Upper lobe of left lung (tissue), 6 donors: Measurements from ENCODE around the gene TPH2. TPM values are rescaled to one million over a fixed set of nuclear protein-coding genes. Genes with fewer than 3 reads are reported as not detected.

Source experiments
- ATAC-seq, 2 donors: fragments of 200-7000 bp; cut with Tn5 transposase; one replicate each; pipeline ENCODE4 v1.9.1; 2022; ENCODE audit warnings: mild to moderate bottlenecking in 2 of 2, moderate library complexity in 2 of 2; ENCODE audit not compliant: low FRiP score in 2 of 2
- DNase-seq, 2 donors: peaks; one replicate each; pipeline ENCODE4 v3.0.0-alpha.2; 2019 to 2020
- H3K27ac ChIP-seq, 4 donors: fragments of 200-600 bp; sonication (generic); one replicate each; pipeline ENCODE4 v1.5.1; 2016 to 2019
- H3K27me3 ChIP-seq, 4 donors: fragments of 200-600 bp; sonication (generic); one replicate each; pipeline ENCODE4 v1.5.1; 2017 to 2019
- H3K36me3 ChIP-seq, 4 donors: fragments of 200-600 bp; sonication (generic); one replicate each; pipeline ENCODE4 v1.5.1; 2016 to 2019
- H3K4me1 ChIP-seq, 4 donors: fragments of 200-600 bp; sonication (generic); one replicate each; pipeline ENCODE4 v1.5.1; 2018 to 2019
- H3K4me3 ChIP-seq, 4 donors: fragments of 200-600 bp; sonication (generic); one replicate each; pipeline ENCODE4 v1.5.1; 2017 to 2019; ENCODE audit warnings: mild to moderate bottlenecking in 2 of 4, moderate library complexity in 1 of 4
- H3K9me3 ChIP-seq, 4 donors: fragments of 200-600 bp; sonication (generic); one replicate each; pipeline ENCODE4 v1.5.1; 2018 to 2019
- EP300 ChIP-seq, 4 donors: sonication (generic); formaldehyde crosslinking; IDR thresholded peaks; one replicate each; pipeline ENCODE4 v1.5.1; 2017; ENCODE audit warnings: antibody characterized with exemption in 4 of 4, control low read depth in 2 of 4
- POLR2A ChIP-seq, 4 donors: fragments of 450-650 bp; IDR thresholded peaks; one replicate each; pipeline ENCODE4 v1.5.1; 2016 to 2017; ENCODE audit warnings: antibody characterized with exemption in 4 of 4, mild to moderate bottlenecking in 2 of 4
- POLR2AphosphoS5 ChIP-seq, 2 donors: sonication (generic); formaldehyde crosslinking; IDR thresholded peaks; one replicate each; pipeline ENCODE4 v1.5.1; 2017; ENCODE audit warnings: antibody characterized with exemption in 2 of 2
- WGBS, 2 donors: methylation state at CpG; one replicate each; pipeline ENCODE4 v1.1.5; 2017 to 2018; 5-methylcytosine and 5-hydroxymethylcytosine counted together
- total RNA-seq, 6 donors: library from RNA; depleted of rRNA in 4 of 6; stranded (reverse); fragments of >200 nt in 4 of 6; gene quantifications; one replicate each; pipeline versions ENCODE4 v1.1.0 to v1.2.1, GENCODE V29; 2016 to 2021
- TF ChIP-seq, protein P1 (sequence below), 6 experiments: fragments of 450-650 bp in 4 of 6; fragments of 200-600 bp in 2 of 6; sonication (generic) in 2 of 6; IDR thresholded peaks; one replicate each; pipeline ENCODE4 v1.5.1; 2016 to 2019; ENCODE audit warnings: antibody characterized with exemption in 6 of 6
- donor health status: DM: no; HTN: no; CAD: no; lungs with moderate emphysema.
- donor health status: DM: no; HTN: yes; CAD: no; lungs with severe emphysema.

Gene TPH2
- total RNA-seq, 6 donors from 2014 or later = 0.61 TPM; not detected in 5

DNA sequence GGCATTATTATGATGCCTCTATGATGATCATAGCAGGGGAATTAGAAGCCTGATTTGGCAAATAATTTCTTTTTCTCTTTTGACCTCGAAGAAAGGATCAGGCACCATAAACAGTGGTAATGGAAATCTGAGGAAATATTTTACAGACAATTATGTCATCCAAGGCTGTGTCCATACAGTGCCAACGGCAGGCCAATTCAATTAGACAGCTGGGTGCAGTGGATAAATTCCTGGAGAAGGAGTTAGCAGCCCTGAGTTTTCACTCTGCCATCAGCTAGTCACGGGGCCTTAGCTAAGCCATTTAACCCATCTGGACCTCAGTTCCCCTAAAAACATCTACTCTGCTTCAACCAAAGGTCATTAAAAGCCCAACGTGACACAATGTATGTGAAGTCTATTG lies 4.1 kb downstream of the TPH2 start:
- 49 to 51% methylated on average over 4 of the region's 4 CpGs for WGBS, 2 donors
- no peak overlapping the region for H3K27ac ChIP-seq
- H3K4me3 ChIP-seq = no peak overlapping the region
- peaks cover 0 to 3% (median 2%) of the 10 kb centered on the region in 4 donors for H3K4me1 ChIP-seq
- H3K36me3 ChIP-seq = no peaks in the 10 kb centered on the region
- peaks cover 0 to 3% (median 0%) of the 10 kb centered on the region in 4 donors for H3K27me3 ChIP-seq
- no peaks in the 10 kb centered on the region for H3K9me3 ChIP-seq
- ATAC-seq (no peak), DNase-seq (no peak)
- TF ChIP-seq POLR2AphosphoS5 (IDR thresholded peaks at IDR 0.05) (no peak), POLR2A (IDR thresholded peaks at IDR 0.05) (no peak), EP300 (IDR thresholded peaks at IDR 0.05) (no peak)
- TF ChIP-seq, protein P1, sequence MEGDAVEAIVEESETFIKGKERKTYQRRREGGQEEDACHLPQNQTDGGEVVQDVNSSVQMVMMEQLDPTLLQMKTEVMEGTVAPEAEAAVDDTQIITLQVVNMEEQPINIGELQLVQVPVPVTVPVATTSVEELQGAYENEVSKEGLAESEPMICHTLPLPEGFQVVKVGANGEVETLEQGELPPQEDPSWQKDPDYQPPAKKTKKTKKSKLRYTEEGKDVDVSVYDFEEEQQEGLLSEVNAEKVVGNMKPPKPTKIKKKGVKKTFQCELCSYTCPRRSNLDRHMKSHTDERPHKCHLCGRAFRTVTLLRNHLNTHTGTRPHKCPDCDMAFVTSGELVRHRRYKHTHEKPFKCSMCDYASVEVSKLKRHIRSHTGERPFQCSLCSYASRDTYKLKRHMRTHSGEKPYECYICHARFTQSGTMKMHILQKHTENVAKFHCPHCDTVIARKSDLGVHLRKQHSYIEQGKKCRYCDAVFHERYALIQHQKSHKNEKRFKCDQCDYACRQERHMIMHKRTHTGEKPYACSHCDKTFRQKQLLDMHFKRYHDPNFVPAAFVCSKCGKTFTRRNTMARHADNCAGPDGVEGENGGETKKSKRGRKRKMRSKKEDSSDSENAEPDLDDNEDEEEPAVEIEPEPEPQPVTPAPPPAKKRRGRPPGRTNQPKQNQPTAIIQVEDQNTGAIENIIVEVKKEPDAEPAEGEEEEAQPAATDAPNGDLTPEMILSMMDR (IDR thresholded peaks at IDR 0.05) = no peak

DNA sequence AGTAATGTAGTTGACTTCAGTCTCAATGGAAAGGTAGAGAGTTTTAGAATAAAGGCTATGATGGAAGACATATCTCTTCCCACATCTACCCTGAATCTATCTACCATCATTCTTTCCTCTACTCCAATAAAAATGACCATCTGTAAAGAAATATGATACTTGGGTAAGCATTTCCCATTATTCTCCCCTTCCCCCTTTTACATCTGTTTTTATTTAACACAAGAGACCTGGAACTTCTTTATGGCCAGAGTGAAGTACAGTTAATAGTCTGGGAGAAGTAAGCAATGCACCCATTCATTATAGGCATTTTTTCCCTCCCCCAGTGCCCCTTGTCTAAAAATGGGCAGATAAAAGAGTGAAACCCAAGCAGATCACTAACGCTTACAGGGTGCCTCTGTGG lies 6.5 kb downstream of the TPH2 start:
- no peaks in the 10 kb centered on the region for H3K27me3 ChIP-seq
- no peaks in the 10 kb centered on the region for H3K9me3 ChIP-seq
- TF ChIP-seq, protein P1 (IDR thresholded peaks at IDR 0.05) = no peak
- TF ChIP-seq POLR2AphosphoS5 (IDR thresholded peaks at IDR 0.05) (no peak), POLR2A (IDR thresholded peaks at IDR 0.05) (no peak), EP300 (IDR thresholded peaks at IDR 0.05) (no peak)
- ATAC-seq (no peak), DNase-seq (no peak)
- H3K4me3 ChIP-seq = no peak overlapping the region
- WGBS, 2 donors = 35 to 60% methylated on average over 1 of the region's 1 CpG
- no peaks in the 10 kb centered on the region for H3K36me3 ChIP-seq
- H3K27ac ChIP-seq = no peak overlapping the region
- H3K4me1 ChIP-seq = peaks cover 0 to 3% (median 0%) of the 10 kb centered on the region in 4 donors

DNA sequence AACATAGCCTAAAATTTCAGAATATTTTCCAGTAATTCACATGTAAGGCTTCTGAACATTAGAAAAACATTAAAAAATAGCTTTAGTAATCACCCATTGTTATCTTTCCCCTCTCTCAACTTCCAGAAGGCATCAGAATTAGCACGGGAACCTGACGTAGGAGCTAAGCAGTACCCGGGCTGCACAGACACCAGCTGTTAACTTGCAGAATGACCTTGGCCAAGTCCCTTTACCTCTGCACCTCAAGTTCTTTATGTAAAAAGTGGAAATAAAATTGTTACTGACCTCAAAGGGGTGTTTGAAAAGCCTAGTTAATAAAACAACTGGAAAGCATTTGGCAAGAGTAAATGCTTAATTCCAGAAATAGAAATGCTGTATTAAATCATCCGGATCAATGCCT lies 7.2 kb downstream of the TPH2 start:
- TF ChIP-seq, protein P1 (IDR thresholded peaks at IDR 0.05) = no peak
- TF ChIP-seq POLR2AphosphoS5 (IDR thresholded peaks at IDR 0.05) (no peak), POLR2A (IDR thresholded peaks at IDR 0.05) (no peak), EP300 (IDR thresholded peaks at IDR 0.05) (no peak)
- H3K4me1 ChIP-seq = peaks cover 0 to 3% (median 0%) of the 10 kb centered on the region in 4 donors
- H3K9me3 ChIP-seq = no peaks in the 10 kb centered on the region
- no peaks in the 10 kb centered on the region for H3K36me3 ChIP-seq
- no peak overlapping the region for H3K27ac ChIP-seq
- ATAC-seq = no peak
- DNase-seq = no peak
- no peak overlapping the region for H3K4me3 ChIP-seq
- WGBS, 2 donors = 79 to 82% methylated on average over 4 of the region's 4 CpGs
- H3K27me3 ChIP-seq = no peaks in the 10 kb centered on the region

DNA sequence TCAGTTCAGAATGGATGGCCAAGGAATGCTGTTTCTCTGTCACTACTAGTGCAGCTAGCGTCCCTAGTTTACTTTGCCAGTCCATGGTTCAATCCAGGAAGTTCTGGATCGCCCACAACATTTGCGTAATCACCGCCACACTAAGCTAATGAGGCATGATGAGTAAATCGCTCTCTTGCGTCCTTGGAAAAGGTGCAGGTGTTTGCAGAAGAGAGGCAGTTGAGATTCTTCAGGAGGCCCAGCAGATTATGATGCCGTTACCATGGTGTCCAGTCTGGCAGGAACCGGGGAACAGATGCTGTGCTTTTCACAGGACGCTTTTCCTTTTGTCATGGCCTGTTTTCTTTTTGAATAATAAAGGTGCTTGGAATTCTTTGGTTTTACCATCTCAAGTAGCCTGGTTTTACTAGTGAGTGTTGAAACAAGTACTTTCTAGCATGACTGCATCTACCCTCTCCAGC lies 9.0 kb downstream of the TPH2 start:
- Histone ChIP-seq H3K36me3 (no peaks in the 10 kb centered on the region), H3K27me3 (no peaks in the 10 kb centered on the region), H3K4me1 (peaks cover 0 to 3% (median 0%) of the 10 kb centered on the region in 4 donors), H3K27ac (no peak overlapping the region), H3K4me3 (no peak overlapping the region), H3K9me3 (no peaks in the 10 kb centered on the region)
- peak in 1 of 2 donors; percentile 66 for TF ChIP-seq POLR2AphosphoS5 (IDR thresholded peaks at IDR 0.05)
- no peak for TF ChIP-seq POLR2A (IDR thresholded peaks at IDR 0.05)
- 16 to 20% methylated on average over 9 of the region's 9 CpGs for WGBS, 2 donors
- peak; percentile 60 to 81 for ATAC-seq
- DNase-seq = peak in 1 of 2 donors; percentile 65

DNA sequence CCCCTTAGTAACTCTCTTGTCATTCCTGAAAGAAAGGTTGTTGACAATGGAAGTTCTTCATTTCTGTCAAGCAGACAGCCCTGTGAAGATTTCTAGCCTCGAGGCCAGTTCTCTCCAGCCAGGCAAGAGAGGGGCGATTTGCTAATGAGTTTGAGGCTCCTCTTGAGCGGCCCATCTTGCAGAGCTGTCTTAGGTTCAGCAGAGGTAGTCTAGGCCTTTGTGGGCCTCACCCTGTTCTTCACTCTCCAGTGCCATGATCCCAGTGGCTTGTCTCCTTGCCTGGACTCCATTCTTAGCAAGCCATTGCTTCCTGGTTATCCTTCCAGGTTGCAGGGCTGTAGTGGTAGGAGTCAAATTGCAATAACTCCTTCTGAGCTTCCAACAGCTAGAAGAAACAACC lies 9.7 kb downstream of the TPH2 start:
- DNase-seq (no peak), ATAC-seq (no peak)
- Histone ChIP-seq H3K36me3 (no peaks in the 10 kb centered on the region), H3K27me3 (no peaks in the 10 kb centered on the region), H3K4me3 (no peak overlapping the region), H3K9me3 (no peaks in the 10 kb centered on the region), H3K27ac (peak overlapping the region in 1 of 4 donors; percentile 42), H3K4me1 (peaks cover 0 to 3% (median 0%) of the 10 kb centered on the region in 4 donors)
- 37 to 47% methylated on average over 3 of the region's 3 CpGs for WGBS, 2 donors
- TF ChIP-seq, protein P1 (IDR thresholded peaks at IDR 0.05) = no peak
- TF ChIP-seq EP300 (IDR thresholded peaks at IDR 0.05) (no peak), POLR2AphosphoS5 (IDR thresholded peaks at IDR 0.05) (no peak), POLR2A (IDR thresholded peaks at IDR 0.05) (no peak)
